Measurements from ENCODE around the gene SDR42E1. TPM values are rescaled to one million over a fixed set of nuclear protein-coding genes. Genes with fewer than 3 reads are reported as not detected.

The SDR42E1 gene
- polyA plus RNA-seq, 1 experiment = 1.4 TPM

DNA sequence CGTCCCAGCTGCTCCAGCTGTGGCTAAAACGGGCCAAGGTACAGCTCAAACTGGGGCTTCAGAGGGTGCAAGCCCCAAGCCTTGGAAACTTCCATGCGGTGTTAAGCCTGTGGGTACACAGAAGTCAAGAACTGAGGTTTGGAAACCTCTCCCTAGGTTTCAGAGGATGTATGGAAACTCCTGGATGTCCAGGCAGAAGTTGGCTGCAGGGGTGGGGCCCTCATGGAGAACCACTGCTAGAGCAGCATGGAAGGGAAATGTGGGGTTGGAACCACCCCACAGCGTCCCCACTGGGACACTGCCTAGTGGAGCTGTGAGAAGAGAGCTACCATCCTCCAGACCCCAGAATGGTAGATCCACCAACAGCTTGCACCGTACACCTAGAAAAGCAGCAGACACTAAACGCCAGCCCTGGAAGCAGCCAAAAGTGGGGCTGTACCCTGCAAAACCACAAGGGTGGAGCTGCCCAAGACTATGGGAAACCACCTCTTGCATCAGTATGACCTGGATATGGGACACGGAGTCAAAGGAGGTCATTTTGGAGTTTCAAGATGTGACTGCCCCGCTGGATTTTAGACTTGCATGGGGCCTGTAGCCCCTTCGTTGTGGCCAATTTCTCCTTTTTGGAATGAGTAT, 2.2 kb downstream of the SDR42E1 start:
- Histone ChIP-seq H3K27ac (ENCODE audit: low read depth, low read length) (no peak overlapping the region), H3K9me3 (ENCODE audit: control insufficient read depth, insufficient read depth, low read length) (peaks cover 13% of the 10 kb centered on the region), H3K27me3 (ENCODE audit: control insufficient read depth, insufficient read depth, low read length) (peaks cover 9% of the 10 kb centered on the region), H3K4me3 (ENCODE audit: low read depth, low read length) (no peak overlapping the region)
- DNase-seq (ENCODE audit: low read depth, low spot score) = no peak
- ChIA-PET CTCF (interaction anchor here (0.5 kb wide), 1 partner anchor 748 kb away, joined by 4 read pairs; no protein-coding TSS in a partner anchor), POLR2A (no interaction called here)
- TF ChIP-seq, protein P1, sequence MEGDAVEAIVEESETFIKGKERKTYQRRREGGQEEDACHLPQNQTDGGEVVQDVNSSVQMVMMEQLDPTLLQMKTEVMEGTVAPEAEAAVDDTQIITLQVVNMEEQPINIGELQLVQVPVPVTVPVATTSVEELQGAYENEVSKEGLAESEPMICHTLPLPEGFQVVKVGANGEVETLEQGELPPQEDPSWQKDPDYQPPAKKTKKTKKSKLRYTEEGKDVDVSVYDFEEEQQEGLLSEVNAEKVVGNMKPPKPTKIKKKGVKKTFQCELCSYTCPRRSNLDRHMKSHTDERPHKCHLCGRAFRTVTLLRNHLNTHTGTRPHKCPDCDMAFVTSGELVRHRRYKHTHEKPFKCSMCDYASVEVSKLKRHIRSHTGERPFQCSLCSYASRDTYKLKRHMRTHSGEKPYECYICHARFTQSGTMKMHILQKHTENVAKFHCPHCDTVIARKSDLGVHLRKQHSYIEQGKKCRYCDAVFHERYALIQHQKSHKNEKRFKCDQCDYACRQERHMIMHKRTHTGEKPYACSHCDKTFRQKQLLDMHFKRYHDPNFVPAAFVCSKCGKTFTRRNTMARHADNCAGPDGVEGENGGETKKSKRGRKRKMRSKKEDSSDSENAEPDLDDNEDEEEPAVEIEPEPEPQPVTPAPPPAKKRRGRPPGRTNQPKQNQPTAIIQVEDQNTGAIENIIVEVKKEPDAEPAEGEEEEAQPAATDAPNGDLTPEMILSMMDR (IDR thresholded peaks at IDR 0.05; ENCODE audit: low read depth, low read length) = no peak

DNA sequence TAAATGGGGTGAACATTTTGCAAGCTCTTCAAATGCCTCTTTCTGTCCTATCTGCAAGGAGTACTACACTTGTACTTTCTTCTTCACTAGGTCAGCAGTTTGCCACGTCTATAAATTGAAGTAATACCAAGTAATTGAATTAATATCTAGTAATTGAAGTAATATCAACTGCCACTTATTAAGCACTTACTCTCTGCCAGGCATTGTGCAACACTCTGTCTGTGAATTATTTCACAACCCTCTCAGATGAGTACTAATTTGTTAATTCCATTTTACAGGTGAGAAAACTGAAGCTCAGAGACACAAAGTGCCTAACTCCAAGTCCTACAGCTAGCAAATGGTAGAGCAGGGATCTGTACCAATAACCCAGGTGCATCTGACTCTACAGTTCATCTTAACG, 4.1 kb downstream of the SDR42E1 start:
- ChIA-PET CTCF (no interaction called here), POLR2A (no interaction called here)
- Histone ChIP-seq H3K27ac (ENCODE audit: low read depth, low read length) (no peak overlapping the region), H3K9me3 (ENCODE audit: control insufficient read depth, insufficient read depth, low read length) (peaks cover 13% of the 10 kb centered on the region), H3K27me3 (ENCODE audit: control insufficient read depth, insufficient read depth, low read length) (peaks cover 9% of the 10 kb centered on the region), H3K4me3 (ENCODE audit: low read depth, low read length) (no peak overlapping the region)
- TF ChIP-seq, protein P1 (IDR thresholded peaks at IDR 0.05; ENCODE audit: low read depth, low read length) = no peak
- DNase-seq (ENCODE audit: low read depth, low spot score) = no peak

DNA sequence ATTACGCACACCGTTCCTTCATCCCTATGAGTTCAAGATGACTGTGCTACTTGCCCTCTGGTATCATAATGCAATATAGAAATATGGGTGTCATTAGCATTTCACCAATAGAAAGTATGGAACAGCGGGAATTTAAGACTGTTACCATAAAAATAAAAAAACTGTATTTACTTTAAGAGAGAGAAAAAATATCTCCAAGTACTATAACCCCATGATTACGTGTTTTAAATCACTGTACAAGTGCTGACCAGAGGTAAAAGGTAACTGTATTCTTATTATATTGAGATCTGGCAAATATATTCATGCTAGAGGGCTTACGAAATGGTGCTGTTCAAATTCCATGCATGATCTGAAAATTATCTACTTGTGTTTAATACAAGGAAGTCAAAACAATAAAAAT, 5.2 kb downstream of the SDR42E1 start:
- POLR2A ChIA-PET = no interaction called here
- DNase-seq (ENCODE audit: low read depth, low spot score) = no peak
- Histone ChIP-seq H3K4me3 (ENCODE audit: low read depth, low read length) (no peak overlapping the region), H3K27me3 (ENCODE audit: control insufficient read depth, insufficient read depth, low read length) (peaks cover 5% of the 10 kb centered on the region), H3K27ac (ENCODE audit: low read depth, low read length) (no peak overlapping the region), H3K9me3 (ENCODE audit: control insufficient read depth, insufficient read depth, low read length) (peaks cover 8% of the 10 kb centered on the region)
- TF ChIP-seq, protein P1 (IDR thresholded peaks at IDR 0.05; ENCODE audit: low read depth, low read length) = no peak
- CTCF ChIA-PET = no interaction called here

DNA sequence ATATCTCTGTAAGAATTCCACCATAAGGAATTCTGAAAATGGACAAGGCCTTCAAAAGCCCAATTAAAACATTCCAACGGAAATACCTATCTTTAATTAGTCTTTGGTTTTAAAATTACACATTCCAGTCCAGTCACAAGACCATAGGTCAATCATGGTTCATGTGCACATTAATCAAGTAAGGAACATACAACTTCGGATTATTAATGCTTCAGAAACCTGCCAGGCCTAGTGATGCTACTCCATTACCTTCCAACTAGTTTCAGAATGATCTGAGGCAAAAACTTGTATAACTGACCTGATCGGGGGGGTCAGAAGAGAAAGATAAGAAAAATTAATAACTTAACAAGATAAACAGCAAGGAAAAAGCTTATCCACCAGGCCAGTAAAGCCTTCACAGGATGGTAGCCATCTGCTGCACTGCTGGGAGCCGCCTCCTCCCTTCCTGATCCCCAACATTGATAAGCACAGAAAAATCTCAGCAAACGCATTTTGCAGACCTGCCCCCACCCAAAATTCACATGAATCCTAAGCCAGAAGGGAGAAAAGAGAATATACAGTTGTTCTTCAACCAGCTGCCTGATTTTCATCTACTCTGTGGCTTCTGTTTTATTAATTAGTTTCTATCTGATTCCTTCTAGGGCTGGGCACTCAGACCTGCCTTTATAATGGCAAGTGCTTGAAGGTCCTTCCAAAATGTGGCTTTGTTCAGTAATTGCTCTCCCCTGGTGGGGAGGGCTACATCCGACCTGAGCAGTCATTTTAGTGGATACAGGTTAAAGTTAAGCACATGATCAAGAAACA, 6.0 kb downstream of the SDR42E1 start:
- POLR2A ChIA-PET = no interaction called here
- TF ChIP-seq, protein P1 (IDR thresholded peaks at IDR 0.05; ENCODE audit: low read depth, low read length) = no peak
- H3K27ac ChIP-seq (ENCODE audit: low read depth, low read length) = no peak overlapping the region
- H3K27me3 ChIP-seq (ENCODE audit: control insufficient read depth, insufficient read depth, low read length) = peaks cover 5% of the 10 kb centered on the region
- H3K9me3 ChIP-seq (ENCODE audit: control insufficient read depth, insufficient read depth, low read length) = peaks cover 8% of the 10 kb centered on the region
- CTCF ChIA-PET = no interaction called here
- DNase-seq (ENCODE audit: low read depth, low spot score) = no peak
- H3K4me3 ChIP-seq (ENCODE audit: low read depth, low read length) = no peak overlapping the region

DNA sequence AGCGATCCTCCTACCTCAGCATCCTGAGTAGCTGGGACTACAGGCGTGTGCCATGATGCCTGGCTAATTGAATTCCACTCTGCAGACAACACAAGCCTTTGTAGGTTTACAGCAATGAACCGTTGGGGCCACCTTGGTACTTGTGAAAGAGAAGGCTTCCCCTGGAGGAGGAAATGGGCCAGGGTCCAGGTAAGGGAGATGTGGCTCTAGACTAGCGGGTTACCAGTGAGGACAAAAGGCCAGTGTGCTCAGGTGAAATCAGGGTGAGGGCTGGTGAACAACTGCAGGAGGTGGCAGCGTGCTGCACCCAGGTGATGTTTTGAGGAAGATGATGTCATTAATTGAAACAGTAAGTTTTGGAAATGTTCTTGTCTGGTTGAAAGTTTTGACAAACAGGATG, 6.7 kb downstream of the SDR42E1 start:
- Histone ChIP-seq H3K9me3 (ENCODE audit: control insufficient read depth, insufficient read depth, low read length) (peaks cover 8% of the 10 kb centered on the region), H3K4me3 (ENCODE audit: low read depth, low read length) (no peak overlapping the region), H3K27me3 (ENCODE audit: control insufficient read depth, insufficient read depth, low read length) (peaks cover 5% of the 10 kb centered on the region), H3K27ac (ENCODE audit: low read depth, low read length) (no peak overlapping the region)
- DNase-seq (ENCODE audit: low read depth, low spot score) = no peak
- TF ChIP-seq, protein P1 (IDR thresholded peaks at IDR 0.05; ENCODE audit: low read depth, low read length) = no peak
- ChIA-PET POLR2A (interaction anchor here (0.6 kb wide), 1 partner anchor 89 kb away, joined by 4 read pairs; no protein-coding TSS in a partner anchor), CTCF (no interaction called here)

All from AG04450 (cell line).